ENCODE measurements around the gene RFX6.

Gene RFX6

DNA sequence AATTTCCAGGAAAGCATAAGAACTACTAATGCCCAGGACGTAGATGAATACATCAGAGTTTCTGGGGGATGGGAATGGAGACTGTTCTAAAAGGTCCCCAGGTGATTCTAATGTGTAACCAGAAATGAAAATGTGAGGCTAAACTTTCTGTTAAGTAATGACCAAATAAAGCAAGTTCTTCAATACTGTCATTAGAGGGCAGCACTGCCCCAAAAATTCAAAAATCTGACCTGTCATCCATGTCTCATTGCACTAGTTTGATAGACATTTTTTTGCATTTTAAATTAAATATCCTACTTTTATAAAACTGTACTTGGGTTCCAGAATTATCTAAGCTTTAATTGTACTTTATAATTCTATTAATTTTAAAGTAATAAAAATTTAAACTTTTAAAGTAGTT, 94.9 kb downstream of the RFX6 start:
- Histone ChIP-seq H3K4me2 (no peak overlapping the region), H3K36me3 (ENCODE audit: insufficient read depth) (no peaks in the 10 kb centered on the region), H3K4me3 (IDR thresholded peaks at IDR 0.05; ENCODE audit: insufficient read depth, low read depth, low read length) (no peak overlapping the region), H3K27me3 (ENCODE audit: insufficient read depth, low read depth) (no peaks in the 10 kb centered on the region), H3K4me1 (ENCODE audit: low read depth, poor library complexity, severe bottlenecking) (no peaks in the 10 kb centered on the region), H2AFZ (ENCODE audit: low read depth) (no peak overlapping the region), H3K79me2 (ENCODE audit: insufficient read depth, low read depth) (no peaks in the 10 kb centered on the region), H4K20me1 (ENCODE audit: insufficient read depth) (no peaks in the 10 kb centered on the region), H3K27ac (no peak overlapping the region), H3K9ac (no peak overlapping the region)
- TF ChIP-seq, protein P1, sequence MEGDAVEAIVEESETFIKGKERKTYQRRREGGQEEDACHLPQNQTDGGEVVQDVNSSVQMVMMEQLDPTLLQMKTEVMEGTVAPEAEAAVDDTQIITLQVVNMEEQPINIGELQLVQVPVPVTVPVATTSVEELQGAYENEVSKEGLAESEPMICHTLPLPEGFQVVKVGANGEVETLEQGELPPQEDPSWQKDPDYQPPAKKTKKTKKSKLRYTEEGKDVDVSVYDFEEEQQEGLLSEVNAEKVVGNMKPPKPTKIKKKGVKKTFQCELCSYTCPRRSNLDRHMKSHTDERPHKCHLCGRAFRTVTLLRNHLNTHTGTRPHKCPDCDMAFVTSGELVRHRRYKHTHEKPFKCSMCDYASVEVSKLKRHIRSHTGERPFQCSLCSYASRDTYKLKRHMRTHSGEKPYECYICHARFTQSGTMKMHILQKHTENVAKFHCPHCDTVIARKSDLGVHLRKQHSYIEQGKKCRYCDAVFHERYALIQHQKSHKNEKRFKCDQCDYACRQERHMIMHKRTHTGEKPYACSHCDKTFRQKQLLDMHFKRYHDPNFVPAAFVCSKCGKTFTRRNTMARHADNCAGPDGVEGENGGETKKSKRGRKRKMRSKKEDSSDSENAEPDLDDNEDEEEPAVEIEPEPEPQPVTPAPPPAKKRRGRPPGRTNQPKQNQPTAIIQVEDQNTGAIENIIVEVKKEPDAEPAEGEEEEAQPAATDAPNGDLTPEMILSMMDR (conservative IDR thresholded peaks at IDR 0.05; ENCODE audit: low read depth, low read length), result peak; percentile 56

DNA sequence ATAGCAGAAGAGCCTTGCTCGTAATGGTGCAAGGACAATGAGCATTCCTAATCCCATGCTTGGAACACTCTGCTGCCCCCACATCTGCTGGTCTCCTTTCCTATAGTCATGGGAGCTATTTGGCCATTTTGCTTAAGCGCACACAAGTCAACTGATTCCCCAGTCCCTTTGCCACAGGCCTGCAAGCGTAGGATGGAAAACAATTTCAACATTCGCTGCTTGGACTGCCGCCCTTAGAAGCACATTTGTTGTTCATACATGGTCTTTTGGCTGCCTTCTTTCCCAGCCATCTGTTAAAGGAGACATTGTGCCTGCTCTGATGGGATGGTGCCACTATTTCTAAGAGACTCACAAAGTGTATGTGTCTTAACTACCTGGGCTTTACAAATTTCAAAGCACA, 96.9 kb downstream of the RFX6 start:
- H3K36me3 ChIP-seq (ENCODE audit: insufficient read depth), result no peaks in the 10 kb centered on the region
- no peak overlapping the region for H2AFZ ChIP-seq (ENCODE audit: low read depth)
- no peaks in the 10 kb centered on the region for H4K20me1 ChIP-seq (ENCODE audit: insufficient read depth)
- H3K9ac ChIP-seq, result no peak overlapping the region
- no peaks in the 10 kb centered on the region for H3K79me2 ChIP-seq (ENCODE audit: insufficient read depth, low read depth)
- no peak overlapping the region for H3K27ac ChIP-seq
- H3K4me3 ChIP-seq (IDR thresholded peaks at IDR 0.05; ENCODE audit: insufficient read depth, low read depth, low read length), result no peak overlapping the region
- H3K4me2 ChIP-seq, result no peak overlapping the region
- no peaks in the 10 kb centered on the region for H3K27me3 ChIP-seq (ENCODE audit: insufficient read depth, low read depth)
- no peaks in the 10 kb centered on the region for H3K4me1 ChIP-seq (ENCODE audit: low read depth, poor library complexity, severe bottlenecking)
- TF ChIP-seq, protein P1 (conservative IDR thresholded peaks at IDR 0.05; ENCODE audit: low read depth, low read length), result no peak

DNA sequence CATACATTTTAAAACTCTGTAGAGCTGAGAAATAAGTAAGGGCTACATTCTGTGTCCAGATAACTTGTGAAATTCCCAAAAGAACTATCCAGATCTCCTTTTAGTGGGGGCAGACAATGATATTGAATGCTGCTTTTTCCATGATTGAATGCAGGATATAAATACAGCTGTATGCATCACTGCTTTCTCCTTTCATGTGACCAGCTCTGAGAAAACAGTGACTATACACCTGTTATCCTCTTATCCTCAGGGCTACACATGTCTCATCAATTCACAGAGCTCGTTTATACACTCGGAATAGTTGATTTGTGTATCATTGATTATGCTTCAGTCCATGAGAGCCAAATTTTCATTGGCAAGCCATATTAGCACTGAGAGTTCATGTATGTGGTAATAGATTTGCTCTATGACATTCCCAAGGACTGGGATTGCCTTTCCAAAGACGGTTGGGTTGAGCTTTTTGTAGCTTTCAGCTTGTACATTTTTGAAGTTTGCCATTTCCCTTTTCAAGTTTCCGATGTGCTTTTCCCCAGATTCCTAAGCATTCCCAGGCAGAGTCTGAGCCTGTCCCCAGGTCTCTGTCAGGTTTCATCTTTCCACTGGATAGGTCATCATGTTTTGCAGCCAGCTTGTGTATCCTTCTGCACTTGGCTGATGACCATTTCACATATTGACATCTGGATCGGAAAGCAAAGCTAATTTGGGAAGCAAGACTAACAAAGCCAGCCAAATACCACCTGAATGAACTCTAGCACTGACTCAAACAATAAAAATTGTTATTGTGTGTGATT, 97.7 kb downstream of the RFX6 start:
- Histone ChIP-seq H2AFZ (ENCODE audit: low read depth) (no peak overlapping the region), H3K4me1 (ENCODE audit: low read depth, poor library complexity, severe bottlenecking) (no peaks in the 10 kb centered on the region), H3K9ac (no peak overlapping the region), H4K20me1 (ENCODE audit: insufficient read depth) (no peaks in the 10 kb centered on the region), H3K36me3 (ENCODE audit: insufficient read depth) (no peaks in the 10 kb centered on the region), H3K27ac (no peak overlapping the region), H3K27me3 (ENCODE audit: insufficient read depth, low read depth) (no peaks in the 10 kb centered on the region), H3K4me2 (no peak overlapping the region), H3K79me2 (ENCODE audit: insufficient read depth, low read depth) (no peaks in the 10 kb centered on the region), H3K4me3 (IDR thresholded peaks at IDR 0.05; ENCODE audit: insufficient read depth, low read depth, low read length) (no peak overlapping the region)
- TF ChIP-seq, protein P1 (conservative IDR thresholded peaks at IDR 0.05; ENCODE audit: low read depth, low read length), result no peak

DNA sequence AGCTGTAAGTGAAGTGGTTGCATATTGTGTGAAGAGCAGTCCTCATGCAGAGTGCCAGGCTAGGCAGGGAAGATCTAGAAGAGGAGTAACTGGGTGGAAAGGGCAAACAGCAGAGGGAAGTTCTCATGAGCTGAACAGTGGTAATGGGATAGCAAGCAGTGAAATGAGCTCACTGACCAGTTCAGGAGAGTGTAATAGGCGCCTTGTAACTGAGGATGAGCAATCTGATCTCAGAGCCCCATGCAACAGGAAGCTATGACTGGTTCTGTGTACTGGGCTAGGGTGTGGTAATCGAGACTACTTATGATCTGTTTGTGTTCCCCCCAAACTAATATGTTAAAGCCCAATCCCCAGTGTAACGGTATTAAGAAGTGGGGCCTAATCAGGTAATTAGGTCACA, 98.6 kb downstream of the RFX6 start:
- TF ChIP-seq, protein P1 (conservative IDR thresholded peaks at IDR 0.05; ENCODE audit: low read depth, low read length), result no peak
- no peak overlapping the region for H2AFZ ChIP-seq (ENCODE audit: low read depth)
- H3K4me3 ChIP-seq (IDR thresholded peaks at IDR 0.05; ENCODE audit: insufficient read depth, low read depth, low read length), result no peak overlapping the region
- no peaks in the 10 kb centered on the region for H3K4me1 ChIP-seq (ENCODE audit: low read depth, poor library complexity, severe bottlenecking)
- no peaks in the 10 kb centered on the region for H3K79me2 ChIP-seq (ENCODE audit: insufficient read depth, low read depth)
- H3K4me2 ChIP-seq, result no peak overlapping the region
- H3K27ac ChIP-seq, result no peak overlapping the region
- no peaks in the 10 kb centered on the region for H3K27me3 ChIP-seq (ENCODE audit: insufficient read depth, low read depth)
- H3K9ac ChIP-seq, result no peak overlapping the region
- no peaks in the 10 kb centered on the region for H3K36me3 ChIP-seq (ENCODE audit: insufficient read depth)
- H4K20me1 ChIP-seq (ENCODE audit: insufficient read depth), result no peaks in the 10 kb centered on the region

All from KMS-11 (cell line).